Activated CD4-positive, alpha-beta T cell treated with anti-CD3 and anti-CD28 coated beads, Interleukin-2, amount 50 U/mL, for 16 hours (primary cell): ENCODE data around the gene IGF2BP1.
"Not testable (repeated sequence)": the region's sequence is repeated elsewhere in the genome, so short reads cannot be mapped to it uniquely, and the experiment has no call there.

Experiments
- DNase-seq: peaks from one replicate; pipeline ENCODE4 v3.0.0-alpha.2; 2020

The IGF2BP1 gene

GRCh38 chr17:48996722-48997102 is 473 bp upstream of the IGF2BP1 start:
- no peak for DNase-seq

DNA sequence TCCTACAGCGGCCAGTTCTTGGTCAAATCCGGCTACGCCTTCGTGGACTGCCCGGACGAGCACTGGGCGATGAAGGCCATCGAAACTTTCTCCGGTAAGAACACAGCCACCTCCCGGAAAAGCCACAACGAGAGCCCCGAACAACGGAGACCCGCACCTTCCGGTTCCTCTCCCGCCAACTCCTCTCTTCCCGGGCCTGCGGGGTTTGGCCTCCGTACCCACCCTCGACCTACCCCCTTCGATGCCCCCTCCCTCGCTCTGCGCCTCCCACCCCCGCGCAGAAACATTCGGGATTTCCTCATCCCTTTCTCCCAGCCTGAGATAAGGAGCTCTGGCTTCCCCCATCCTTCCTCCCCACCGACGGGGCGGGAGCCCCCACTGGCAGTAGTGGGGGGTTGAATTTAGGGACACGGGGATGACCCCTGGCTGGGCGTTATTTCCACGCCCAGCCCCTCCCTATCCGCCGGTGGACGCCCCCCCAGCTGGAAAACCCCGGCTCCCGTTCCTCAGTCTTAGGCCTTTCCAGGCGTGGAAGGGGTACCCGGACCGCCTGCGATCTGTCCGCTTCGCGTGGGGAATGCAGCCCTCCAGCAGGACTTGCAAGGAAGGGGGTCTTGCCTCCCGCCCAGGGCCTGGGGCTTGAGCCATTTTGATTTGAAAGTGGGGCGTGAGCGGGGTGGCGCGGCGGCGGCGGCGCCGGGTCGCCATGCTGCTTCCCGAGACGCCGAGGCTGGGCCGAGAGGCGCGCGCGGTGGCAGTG is 822 bp downstream of the IGF2BP1 start:
- DNase-seq, result no peak

GRCh38 chr17:48998587-48999440 is 1.6 kb downstream of the IGF2BP1 start:
- DNase-seq, result no peak

GRCh38 chr17:49000943-49001342 is 3.8 kb downstream of the IGF2BP1 start:
- DNase-seq, result no peak

DNA sequence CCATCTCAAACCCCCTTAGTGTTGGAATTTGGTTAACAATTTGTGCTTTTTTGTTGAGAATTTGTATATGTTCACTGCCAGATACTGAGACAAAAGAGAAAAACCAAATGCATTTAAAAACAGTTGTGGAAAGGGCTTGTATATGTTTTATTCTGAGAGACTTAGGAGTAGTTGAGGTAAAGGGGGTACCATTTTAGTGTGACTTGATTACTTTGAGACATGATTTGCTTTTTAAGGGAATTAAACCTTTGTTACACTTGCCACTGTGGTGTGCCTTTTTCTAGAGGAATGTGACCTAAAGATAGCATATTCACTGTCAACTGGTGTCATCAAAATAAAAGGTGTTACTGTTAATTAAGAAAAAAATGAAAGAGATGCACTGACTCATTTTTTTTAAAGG is 4.5 kb downstream of the IGF2BP1 start:
- DNase-seq, result no peak

GRCh38 chr17:49002331-49002730 is 5.1 kb downstream of the IGF2BP1 start:
- DNase-seq, result no peak

GRCh38 chr17:49002766-49003165 is 5.6 kb downstream of the IGF2BP1 start:
- no peak for DNase-seq

- DNase-seq, result no peak
These were observed 6.6 kb downstream of the IGF2BP1 start for GRCh38 chr17:49003557-49004511.

DNA sequence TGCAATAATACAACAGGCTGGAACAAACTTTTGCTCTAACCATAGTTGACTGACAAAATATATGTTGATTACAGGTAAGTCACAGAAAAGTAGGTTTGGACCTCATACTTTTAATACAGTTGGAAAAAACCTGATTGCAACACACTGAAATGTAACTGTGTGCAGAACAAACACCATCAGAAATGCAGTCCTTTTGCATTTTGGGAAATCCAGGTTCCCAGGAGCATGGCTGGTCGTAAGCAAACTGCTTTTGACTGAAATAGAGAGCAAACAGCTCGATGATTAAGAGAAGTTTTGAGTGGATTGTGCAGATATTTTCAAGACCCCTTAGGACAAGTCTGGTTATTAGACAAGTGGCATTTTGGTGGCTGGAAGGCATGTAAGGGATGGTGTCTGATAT is 8.0 kb downstream of the IGF2BP1 start:
- no peak for DNase-seq

DNA sequence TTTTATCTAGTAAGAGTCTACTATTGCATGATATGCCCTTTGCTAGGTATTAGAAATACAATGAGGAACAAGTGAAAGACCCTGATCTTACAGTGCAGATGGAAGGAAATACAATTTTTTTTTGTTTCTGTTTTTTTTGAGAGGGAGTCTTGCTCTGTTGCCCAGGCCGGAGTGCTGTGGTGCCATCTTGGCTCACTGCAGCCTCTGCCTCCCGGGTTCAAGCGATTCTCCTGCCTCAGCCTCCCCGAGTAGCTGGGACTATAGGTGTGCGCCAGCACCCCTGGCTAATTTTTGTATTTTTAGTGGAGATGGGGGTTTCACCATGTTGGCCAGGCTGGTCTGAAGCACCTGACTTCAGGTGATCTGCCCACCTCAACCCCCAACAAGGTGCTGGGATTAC is 11.7 kb downstream of the IGF2BP1 start:
- DNase-seq, result not testable (repeated sequence)

DNA sequence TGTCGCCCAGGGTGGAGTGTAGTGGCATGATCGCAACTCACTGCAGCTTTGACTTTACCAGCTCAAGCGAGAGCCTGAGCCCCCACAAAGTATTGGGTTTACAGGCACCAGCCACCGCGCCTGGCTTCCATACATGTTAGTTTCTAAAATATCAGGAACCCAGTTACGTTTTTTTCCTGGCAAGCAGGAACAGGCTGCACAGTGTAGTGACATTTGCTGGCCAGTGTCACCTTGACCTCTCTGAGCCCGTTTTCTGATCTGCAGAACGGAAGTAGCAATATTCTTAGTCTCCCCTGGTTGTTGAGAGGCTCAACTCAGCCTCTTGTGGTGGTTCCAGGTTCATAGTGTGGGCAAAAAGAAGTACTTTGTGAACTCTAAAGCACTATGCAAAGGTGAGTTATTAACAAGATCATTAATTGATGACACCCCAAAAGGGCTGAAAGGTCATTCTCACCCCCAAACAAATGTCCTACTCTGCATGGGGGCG is 15.6 kb downstream of the IGF2BP1 start:
- DNase-seq, result no peak

GRCh38 chr17:49013311-49014213 is 16.4 kb downstream of the IGF2BP1 start:
- DNase-seq, result no peak

GRCh38 chr17:49015179-49015923 is 18.2 kb downstream of the IGF2BP1 start:
- DNase-seq, result no peak

DNA sequence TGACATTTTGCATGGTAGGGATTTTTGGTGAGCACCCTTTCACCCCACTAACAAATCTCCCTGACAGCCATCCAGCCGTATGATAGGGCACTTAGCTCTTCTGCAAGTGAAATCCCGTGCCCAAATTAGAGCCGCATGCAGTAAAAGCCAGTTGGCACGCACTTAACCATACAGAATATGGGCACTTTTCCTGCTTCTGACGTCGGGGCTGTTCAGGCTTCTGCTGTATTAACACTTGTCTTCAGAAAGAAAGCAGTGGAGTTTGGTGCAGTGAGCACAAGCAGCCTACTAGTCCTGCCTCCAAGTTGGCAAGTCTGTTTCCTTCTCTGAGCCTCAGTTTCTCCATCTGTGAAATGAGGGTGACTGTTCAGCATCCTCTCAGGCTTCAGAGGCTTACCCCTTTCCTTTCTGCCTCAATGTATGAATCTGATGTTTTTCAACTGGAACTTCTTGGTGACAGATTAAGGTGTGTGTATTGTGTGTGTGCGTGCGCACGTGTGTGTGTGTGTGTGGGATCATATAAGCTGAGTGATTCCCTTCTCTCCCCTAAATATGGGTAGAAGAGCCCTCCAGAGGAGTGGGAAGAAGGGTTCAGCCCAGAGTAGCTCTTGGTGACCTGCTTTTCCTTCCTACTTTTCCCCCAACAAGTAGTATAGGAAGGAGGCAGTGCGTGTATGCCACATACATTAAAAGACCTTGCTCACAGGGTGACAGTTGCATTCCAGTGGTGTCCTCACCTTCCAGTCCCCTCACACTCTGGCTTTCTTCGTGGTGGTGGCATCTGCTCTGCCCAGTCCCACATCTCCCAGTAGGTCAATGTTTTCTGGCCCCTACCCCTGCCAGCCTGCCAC is 19.0 kb downstream of the IGF2BP1 start:
- DNase-seq, result no peak

DNA sequence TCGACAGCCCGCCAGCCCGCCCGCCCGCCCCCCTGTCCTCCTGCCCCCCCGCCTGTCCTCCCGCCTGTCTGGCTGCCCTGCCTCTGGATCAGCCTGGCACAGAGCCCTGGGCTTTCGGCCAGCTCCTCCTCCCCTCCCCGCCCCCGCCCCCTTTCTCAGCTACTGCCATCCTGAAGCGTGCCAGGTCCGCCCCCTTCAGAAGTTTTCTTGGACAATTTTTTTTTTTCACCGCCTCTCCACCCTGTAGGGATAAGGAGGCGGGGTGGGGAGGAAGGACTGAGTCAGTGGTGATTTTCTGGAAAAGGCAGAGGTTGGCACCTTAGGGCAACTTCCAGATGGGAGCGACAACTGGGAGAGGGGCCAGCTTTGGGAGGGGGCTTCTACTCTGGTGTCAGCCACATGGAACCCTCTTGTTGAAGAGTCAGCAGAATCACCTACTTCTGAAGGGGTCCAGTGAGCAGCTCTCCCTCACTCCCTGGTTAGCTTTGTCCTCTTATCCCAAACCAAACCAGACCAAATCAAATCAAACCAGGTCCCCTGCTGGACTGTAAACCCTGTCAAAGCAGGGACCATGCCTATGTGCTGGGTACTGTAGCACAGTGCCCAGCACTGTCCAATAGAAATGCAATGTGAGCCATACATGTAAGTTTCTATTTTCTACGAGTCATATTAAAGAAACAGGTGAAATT is 19.7 kb downstream of the IGF2BP1 start:
- no peak for DNase-seq

DNA sequence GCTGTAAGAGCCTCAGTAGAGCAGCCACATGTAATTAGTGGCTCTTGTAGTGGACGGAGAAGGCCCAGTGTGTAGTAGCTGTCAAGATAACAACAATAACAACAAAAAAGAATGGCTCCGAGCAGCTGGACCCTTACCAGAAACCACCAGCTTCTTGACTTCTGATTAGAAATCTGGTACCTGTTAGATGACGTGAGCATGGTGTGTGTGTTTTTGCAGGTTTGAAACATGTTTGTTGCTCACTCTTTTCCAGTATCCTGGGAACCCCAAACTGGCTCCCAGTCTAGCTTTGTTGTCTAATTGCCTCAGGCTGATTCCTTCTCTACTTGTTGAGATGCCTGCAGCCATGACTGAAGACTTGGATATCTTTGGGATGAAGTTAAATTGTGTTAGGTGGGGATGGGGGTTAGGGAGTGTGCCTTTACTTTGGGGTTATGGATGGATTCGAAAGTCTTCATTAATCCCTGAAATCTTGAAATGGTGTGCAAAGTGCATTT is 21.0 kb downstream of the IGF2BP1 start:
- no peak for DNase-seq

DNA sequence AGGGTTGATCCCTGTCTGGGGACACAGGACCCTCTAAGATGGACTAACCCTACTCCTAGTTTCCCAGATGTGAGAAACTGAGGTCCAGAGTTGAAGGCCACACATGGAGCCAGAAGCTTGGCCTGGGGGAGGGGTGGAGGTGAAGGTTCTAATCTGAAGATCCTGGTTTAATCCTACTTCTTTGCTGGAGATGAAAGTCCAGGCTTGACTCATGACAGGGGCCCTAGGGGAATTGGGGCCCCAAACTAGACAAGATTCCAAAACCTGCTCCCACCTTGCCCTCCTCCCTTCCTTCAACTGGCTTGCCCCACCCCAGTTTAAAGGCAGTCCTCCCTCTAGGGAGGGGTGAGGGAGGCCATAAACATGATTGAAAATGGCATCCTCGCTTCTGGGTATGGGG is 21.6 kb downstream of the IGF2BP1 start:
- no peak for DNase-seq

DNA sequence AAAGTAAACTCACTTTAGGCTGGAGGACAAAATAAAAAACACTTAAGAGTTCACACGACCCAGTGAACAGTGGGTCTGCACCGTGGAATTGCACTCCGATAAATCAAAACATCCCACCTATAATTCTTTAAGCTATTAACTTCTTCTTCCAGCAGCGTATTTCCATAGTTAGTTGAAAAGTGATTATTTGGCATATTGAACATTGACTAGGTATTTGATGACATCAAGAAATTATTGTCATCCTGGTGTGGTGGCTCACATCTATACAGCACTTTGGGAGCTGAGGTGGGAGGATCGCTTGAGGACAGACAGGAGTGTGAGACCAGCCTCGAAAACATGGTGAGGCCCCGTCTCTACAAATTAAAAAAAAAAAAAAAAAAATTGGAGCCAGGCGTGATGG is 23.4 kb downstream of the IGF2BP1 start:
- no peak for DNase-seq

DNA sequence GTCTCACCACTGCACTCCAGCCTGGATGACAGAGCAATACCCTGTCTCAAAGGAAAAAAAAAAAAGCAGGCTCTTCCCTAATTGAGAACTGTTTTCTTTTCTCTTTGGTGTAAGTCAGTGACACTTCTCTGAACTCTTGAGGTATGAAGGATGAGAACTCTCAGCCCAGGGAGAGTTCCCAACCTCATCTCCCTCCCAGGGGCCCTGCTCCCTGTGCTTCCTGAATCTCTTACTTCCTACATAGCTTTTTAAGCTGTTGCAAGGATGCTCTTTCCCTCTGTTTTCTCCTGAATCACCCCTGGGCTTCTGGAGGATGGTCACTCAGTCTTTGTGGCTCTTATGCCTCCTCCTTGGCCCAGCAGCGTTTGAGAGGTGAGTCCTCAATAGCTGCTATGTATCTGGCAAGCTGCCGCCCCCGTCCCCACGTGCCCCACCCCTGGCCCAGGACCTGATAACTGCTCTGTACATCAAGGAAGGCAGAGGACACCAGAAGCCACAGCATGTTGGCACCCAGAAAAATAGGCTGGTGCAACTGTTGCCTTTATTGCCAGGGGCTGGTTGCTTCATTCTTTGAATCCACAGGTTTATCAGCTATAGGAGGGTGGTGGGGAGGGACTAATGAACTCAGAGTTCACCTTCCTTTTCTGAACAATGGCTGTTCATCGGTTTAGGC is 24.0 kb downstream of the IGF2BP1 start:
- no peak for DNase-seq
